T47D (cell line): Measurements from ENCODE around the gene CFAP410.
"Not testable (repeated sequence)": the region's sequence is repeated elsewhere in the genome, so short reads cannot be mapped to it uniquely, and the experiment has no call there.

Source experiments
- DNase-seq, 2 experiments: peaks; one replicate each; pipeline versions ENCODE4 v3.0.0 to v3.0.0-alpha.2; 2011 to 2012; ENCODE audit warnings: low read depth in 1 of 2, low spot score in 1 of 2
- JUND ChIP-seq: IDR thresholded peaks from 2 replicates; pipeline ENCODE4 v1.6.1; 2012; ENCODE audit warnings: low read depth
- in situ Hi-C: cut with HindIII; loops from 2 replicates; pipeline ENCODE4 v1.10.0; 2016; ENCODE audit warnings: low sequenced_read_pairs, low pct_unique_long_range_greater_than_20kb

CFAP410 gene

DNA sequence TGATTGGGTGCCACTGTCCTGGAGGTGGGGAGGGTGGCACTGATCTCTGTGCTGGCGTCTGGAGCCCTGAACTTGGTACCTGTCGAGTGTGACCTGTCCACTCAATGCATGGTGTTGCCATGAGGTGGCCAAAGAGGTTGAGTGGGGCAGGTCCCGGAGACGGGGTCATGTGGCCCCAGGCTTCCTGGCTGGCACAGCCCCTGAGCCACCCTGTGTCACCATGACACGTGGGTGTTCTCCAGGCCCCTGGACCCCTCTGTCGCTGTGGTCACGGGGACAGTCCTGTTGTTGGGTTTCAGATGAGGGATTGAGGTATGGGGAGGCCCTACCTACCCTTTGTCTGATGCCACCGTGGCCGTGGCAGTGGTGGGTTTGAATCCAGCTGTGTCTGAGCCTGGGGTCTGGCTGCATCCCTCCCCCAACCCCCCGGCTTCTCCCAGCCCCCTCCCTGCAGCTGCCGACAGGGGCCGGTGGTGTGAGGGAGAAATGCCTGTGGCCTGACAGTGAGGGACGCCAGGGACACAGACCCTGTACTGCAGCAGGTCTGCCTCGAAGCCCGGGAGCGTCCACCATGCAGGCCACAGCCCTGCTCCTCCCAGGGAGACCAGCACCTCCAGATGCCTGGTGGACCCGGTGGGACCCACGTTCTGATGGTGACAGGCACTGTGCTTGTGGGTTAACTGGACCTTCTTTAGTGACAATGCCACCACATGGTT lies 26.2 kb upstream of the CFAP410 start:
- no peak for DNase-seq
- in situ Hi-C loops: no loop called here
- TF ChIP-seq JUND: no peak

DNA sequence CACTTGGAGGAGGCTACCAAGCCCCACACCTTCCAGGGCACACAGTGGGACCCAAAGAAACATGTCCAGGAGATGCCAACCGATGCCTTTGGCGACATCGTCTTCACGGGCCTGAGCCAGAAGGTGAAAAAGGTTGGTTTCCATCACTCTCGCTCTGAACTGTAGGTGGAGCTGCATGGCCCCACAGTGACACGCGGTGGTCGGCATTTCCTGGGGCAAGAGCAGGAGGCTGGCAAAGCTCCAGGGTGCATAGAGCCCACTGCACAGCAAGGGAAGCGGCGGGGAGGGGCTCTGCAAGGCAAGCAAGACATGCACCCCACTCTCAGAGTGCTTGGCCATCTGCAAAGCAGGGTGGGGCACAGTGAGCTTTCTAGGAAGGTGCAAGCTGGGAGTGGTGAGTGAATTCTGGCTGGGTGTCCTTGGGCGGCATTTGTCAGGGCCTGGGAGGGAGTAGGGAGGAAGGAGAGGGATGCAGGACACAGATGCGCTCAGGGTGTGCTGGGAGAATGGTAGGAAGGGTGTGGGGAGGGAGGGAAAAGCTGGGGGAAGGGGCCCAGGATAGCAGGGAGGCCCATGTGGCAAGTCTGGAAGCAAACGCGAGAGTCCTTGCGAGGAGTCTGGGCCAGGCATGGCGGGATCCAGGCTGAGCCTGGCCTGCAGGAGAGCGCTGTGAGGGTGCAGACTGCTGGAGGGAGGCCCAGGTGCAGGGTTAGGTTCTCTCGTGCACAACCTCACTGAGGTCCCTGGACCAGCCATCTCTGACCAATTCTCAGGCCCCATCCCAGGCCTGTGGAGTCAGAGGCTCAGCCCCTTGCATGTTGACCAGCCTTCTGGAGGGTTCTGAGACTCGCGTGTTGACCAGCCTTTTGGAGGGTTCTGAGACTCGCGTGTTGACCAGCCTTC lies 25.2 kb upstream of the CFAP410 start:
- TF ChIP-seq JUND: no peak
- in situ Hi-C loops: no loop called here
- DNase-seq: no peak

DNA sequence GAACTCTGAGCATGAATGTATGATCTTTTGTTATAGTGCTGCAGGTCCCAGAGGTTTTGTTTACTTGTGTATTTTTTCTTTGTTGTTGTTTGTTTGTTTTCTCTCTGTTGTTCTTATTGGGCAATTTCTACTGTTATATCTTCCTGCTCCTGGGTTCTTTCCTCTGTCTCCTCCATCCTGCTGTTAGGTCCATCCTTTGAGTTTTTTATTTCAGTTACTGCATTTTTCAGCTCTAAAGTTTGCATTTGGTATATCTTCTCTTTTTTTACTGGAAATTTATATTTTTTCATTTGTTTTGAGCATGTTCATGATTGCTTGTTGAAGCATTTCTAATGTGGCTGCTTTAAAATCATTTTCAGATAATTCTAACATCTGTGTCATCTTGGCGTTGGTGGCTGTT lies 24.1 kb upstream of the CFAP410 start:
- no peak for DNase-seq
- TF ChIP-seq JUND: no peak
- in situ Hi-C loops: no loop called here

DNA sequence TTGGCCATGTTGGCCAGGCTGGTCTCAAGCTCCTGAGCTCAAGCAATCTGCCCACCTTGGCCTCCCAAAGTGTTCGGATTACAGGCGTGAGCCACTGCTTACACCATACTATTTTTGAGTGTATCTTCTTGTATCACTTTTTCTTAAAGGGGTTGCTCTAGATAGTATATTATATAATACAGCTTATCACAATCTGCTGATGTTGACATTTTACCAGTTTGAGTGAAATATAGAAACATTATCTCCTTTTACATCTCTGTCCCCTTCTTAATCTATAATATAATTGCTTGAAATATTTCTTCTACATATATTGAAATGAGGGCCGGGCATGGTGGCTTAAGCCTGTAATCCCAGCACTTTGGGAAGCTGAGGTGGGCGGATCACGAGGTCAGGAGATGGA lies 22.7 kb upstream of the CFAP410 start:
- DNase-seq, in situ Hi-C loops: not testable (repeated sequence)

DNA sequence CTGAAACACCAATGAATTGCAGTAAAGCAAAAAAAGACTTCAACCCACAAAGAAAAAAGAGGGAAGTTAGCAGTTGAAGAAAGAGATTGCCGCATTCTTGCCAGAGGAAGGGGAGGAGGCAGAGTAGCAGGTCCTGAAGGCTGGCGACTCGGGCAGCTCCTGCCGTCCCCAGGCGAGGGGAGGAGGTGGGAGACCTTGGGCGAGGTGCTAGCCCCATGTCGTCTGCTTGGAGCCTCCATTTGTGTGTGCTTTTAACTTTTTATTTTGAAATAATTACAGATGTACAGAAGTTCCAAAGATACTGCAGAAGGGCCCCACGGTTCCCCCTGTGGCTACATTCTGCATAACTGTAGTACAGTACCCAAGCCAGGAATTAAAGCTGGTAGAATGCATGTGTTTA lies 21.0 kb upstream of the CFAP410 start:
- no peak for TF ChIP-seq JUND
- in situ Hi-C loops: no loop called here
- DNase-seq: no peak

DNA sequence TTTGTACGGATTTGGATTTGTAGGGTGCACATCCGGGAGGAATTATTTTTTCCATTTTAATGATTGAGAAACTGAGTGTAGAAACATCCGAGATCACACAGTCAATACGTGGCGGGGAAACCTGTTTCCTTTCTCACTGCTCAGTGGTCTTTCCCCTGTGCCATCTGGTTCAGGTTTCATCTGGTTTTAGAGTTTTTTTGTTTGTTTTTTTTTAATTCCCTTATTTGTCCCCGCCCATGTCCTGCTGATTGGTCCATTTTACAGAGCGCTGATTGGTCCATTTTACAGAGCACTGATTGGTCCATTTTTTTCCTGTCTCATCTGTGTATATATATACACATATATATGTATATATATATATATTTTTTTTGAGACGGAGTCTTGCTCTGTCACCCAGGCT lies 20.2 kb upstream of the CFAP410 start:
- TF ChIP-seq JUND: no peak
- in situ Hi-C loops: no loop called here
- DNase-seq: no peak

DNA sequence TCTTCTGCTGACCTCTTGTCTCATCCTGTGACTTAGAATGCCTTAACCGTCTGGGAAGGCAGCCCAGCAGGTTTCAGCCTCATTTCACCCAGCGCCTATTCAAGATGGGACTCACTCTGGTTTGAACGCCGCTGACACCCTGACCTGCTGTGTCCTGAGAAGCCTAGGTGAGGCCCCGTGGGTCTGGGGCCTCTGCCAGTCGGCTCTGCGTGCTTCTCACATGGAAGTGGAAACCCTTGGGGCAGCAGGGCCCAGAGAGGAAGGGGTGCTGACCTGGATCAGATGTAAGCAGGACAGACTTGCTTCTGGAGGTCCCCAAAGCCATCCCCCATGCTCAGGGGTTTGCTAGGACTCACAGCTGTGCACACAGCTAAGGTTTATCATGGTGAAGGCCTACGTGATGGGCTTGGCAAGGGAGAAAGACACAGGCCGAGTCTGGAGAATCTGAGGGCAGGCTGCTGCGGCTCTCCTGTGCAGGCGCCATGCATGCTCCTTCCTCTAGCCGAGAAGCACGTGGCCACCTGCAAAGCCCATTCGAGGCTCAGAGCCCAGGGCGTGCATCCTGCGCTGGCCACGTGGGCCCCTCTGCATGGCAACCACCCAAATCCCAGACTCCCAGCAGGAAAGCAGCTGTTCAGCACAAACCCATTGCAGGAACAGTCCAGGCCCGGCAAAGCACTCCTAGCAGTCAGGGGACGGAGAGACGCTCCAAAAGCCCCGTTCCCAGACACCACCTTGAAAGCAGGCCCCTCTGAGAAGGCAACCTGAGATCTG lies 18.1 kb upstream of the CFAP410 start:
- TF ChIP-seq JUND: no peak
- DNase-seq: no peak
- in situ Hi-C loops: no loop called here

DNA sequence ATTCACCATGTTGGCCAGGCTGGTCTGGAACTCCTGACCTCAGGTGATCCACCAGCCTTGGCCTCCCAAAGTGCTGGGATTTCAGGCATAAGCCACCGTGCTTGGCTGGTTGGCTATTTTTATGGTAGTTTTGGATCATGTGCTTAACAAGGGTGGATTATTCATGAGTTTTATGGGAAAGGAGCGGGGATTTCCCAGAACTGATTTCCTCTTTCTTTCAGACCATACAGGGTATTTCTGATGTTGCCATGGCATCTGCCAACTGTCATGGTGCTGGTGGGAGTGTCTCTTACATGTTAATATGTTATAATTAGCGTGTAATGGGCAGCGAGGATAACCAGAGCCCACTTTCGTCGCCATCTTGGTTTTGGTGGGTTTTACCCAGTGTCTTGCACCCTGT lies 17.4 kb upstream of the CFAP410 start:
- in situ Hi-C loops: no loop called here
- TF ChIP-seq JUND: no peak
- no peak for DNase-seq

DNA sequence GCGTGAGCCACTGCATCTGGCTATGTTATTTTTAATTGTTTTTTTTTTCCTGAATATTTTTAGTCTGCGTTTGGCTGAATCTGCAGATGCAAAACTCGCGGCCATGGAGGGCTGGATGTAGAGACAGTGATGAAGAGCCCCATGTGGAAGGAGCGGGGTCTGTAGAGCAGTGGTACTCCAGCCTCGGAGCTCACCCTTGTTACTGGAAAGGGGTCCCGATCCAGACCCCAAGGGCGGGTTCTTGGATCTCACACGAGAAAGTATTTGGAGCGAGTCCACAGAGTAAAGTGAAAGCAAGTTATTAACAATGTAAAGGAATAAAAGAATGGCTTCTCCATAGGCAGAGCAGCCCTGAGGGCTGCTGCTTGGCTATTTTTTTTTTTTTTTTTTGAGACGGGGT lies 17.0 kb upstream of the CFAP410 start:
- no peak for DNase-seq
- in situ Hi-C loops: no loop called here
- no peak for TF ChIP-seq JUND

DNA sequence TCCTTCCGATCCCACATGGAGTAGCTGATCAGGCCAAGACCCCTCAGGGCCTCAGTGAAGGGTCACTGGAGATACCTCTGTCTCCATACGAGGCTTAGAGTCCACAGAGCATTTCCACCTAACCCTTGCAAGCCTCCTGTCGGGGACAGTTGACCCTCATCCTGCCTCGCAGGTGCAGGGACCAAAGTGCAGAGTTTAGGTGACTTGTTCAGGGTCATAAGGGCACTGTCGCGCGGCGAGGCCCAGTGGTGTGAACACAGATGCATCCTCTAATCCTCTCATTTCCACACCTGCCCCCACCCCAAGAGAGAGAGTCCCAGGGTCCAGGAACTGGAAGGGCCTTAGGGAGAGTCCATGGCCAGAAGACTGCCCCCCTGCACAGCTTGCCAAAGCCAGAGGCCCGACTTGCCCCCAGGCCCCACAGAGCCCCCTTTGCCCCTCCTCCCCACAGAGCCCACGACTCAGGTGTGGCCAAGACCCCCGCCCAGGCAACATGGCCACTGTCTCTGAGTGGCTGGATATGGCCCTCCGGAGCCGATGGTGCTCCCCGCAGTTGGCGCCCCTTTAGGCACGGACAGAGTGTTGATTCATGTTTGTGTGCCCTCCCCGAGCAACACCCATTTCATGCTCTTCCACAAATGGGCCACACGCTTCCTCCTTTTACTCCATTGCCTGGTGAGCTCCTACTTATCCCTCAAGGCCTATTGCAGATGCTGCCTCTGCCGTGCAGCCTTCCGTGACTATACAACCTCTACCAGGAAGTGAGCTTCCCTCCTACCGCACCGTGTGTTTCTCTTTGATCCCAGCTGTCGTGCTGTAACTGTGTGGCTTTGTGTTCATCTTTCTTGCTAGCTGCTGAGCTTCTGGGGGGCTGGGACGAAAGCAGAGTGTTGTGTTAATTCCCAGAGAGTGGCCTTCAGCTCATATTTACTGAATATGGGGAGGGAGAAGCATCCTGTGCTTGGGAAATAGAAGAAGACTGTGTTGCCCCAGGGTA lies 15.9 kb upstream of the CFAP410 start:
- in situ Hi-C loops: no loop called here
- no peak for TF ChIP-seq JUND
- no peak for DNase-seq

DNA sequence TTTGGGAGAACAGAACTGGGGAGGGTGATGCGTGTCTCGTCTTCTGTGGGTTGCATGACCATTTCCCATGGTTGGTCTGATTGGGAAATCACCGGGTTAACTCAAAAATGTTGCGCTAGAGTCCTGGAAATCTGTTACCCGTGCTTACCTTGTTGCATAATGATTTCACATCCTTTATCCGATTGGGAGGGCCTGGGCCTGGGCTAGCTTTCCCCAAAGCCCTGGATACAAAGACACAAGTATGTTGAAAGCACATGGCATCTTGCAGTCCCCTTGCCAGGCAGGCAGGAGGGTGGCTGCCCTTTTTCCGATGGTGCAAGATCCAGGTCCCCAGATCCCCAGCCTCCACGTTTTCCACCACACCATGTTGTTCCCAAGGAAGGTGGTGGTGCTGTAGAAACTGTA lies 14.8 kb upstream of the CFAP410 start:
- in situ Hi-C loops: no loop called here
- TF ChIP-seq JUND: no peak
- DNase-seq: no peak

DNA sequence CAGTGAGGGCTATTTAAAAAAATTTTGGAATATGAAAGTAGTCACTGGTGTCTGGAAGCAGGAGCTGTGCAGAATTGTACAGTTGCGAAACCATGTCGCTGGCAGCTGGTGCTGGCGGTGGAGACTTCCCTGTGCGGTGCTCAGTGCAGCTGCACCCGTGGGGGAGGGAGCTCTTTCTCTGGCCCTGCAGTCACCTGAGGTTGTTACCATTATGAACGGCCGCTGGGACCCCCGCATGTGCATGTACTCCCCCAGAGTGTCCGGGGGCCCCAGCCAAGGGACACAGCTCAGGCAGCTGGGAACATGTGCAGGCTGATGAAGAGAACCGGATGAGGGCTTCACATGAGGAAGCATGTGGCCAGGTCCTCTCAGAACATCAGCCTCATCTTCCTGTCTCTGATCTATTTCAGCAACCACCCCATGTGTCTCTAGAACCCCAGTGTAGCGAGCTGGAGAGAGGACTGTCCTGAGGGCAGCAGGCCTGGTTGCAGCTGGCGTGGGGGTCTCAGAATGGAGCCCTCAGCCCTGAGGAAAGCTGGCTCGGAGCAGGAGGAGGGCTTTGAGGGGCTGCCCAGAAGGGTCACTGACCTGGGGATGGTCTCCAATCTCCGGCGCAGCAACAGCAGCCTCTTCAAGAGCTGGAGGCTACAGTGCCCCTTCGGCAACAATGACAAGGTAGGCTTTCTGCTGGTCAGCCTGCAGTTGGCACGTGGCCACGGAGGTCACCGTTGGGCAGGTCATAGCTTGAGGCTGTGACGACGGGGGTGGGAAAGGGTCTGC lies 14.2 kb upstream of the CFAP410 start, which contains the start of gene TRPM2:
Gene TRPM2, plus strand, starts transcription at position 431 of the 780 bp plus-strand sequence. Its CDS starts 80 bp downstream, at position 511.
- no peak for DNase-seq
- no peak for TF ChIP-seq JUND
- in situ Hi-C loops: no loop called here
